Tibial artery (tissue), 4 donors: Measurements from ENCODE around the gene PERP.
A peak's percentile ranks its signal among the peaks of the same experiment; 100 is the strongest.

Experiments
- DNase-seq, 2 donors: peaks; one replicate each; pipeline ENCODE4 v3.0.0-alpha.2; 2019
- H3K27ac ChIP-seq, 2 donors: fragments of 200-600 bp; sonication (generic) in 1 of 2; 1 replicate in 1 of 2; 2 replicates in 1 of 2; pipeline ENCODE4 v1.5.1; 2018 to 2019; ENCODE audit warnings: mild to moderate bottlenecking in 1 of 2
- H3K27me3 ChIP-seq, 2 donors: fragments of 200-600 bp; sonication (generic) in 1 of 2; one replicate each; pipeline versions ENCODE4 v1.5.1 to v1.6.0; 2016 to 2019
- H3K36me3 ChIP-seq, 3 donors: fragments of 200-600 bp; sonication (generic) in 2 of 3; one replicate each; pipeline ENCODE4 v1.5.1; 2016 to 2019; ENCODE audit warnings: mild to moderate bottlenecking in 2 of 3
- H3K4me1 ChIP-seq, 4 donors: fragments of 200-600 bp; sonication (generic) in 2 of 4; 1 replicate in 3 of 4; 2 replicates in 1 of 4; pipeline ENCODE4 v1.5.1; 2016 to 2019
- H3K4me3 ChIP-seq, 2 donors: fragments of 200-600 bp; sonication (generic) in 1 of 2; 1 replicate in 1 of 2; 2 replicates in 1 of 2; pipeline ENCODE4 v1.5.1; 2018 to 2019; ENCODE audit warnings: mild to moderate bottlenecking in 2 of 2
- H3K9me3 ChIP-seq, 3 donors: fragments of 200-600 bp; sonication (generic) in 1 of 3; one replicate each; pipeline ENCODE4 v1.5.1; 2016 to 2019
- intact Hi-C: fragments of 100-400 bp; cut with DNase I; formaldehyde crosslinking; loops from one replicate; pipeline ENCODE4 v1.15.0; 2023; ENCODE audit warnings: low total_unique reads
- TF ChIP-seq, protein P1 (sequence below), 2 experiments: fragments of 200-600 bp in 1 of 2; fragments of 450-650 bp in 1 of 2; IDR thresholded peaks; one replicate each; pipeline ENCODE4 v1.5.1; 2017 to 2019; ENCODE audit warnings: antibody characterized with exemption in 2 of 2, mild to moderate bottlenecking in 1 of 2, moderate library complexity in 1 of 2

The PERP gene

DNA sequence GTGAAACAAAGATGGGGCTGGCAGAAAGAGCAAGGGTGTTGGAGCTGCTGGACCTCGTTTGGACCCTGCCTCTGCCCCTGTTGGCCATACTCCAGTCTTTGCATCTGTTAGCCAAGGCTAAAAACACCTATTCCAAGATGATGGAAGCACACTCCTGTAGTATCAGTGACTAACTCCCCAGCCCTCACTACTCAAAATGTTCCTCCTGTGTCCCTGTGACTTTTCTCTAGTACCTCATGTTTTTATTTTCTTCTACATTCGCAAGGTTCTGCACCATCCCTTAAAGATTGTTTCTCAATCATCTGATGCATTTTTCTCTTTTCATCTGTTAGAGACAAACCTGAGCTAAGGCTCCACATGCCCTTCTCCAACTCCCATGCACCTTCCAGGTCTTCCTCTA lies 8.9 kb downstream of the PERP start:
- H3K9me3 ChIP-seq = no peaks in the 10 kb centered on the region
- H3K27ac ChIP-seq = no peak overlapping the region
- no peak for DNase-seq
- H3K4me3 ChIP-seq = no peak overlapping the region
- no peaks in the 10 kb centered on the region for H3K27me3 ChIP-seq
- intact Hi-C loops = no loop called here
- no peaks in the 10 kb centered on the region for H3K4me1 ChIP-seq
- TF ChIP-seq, protein P1, sequence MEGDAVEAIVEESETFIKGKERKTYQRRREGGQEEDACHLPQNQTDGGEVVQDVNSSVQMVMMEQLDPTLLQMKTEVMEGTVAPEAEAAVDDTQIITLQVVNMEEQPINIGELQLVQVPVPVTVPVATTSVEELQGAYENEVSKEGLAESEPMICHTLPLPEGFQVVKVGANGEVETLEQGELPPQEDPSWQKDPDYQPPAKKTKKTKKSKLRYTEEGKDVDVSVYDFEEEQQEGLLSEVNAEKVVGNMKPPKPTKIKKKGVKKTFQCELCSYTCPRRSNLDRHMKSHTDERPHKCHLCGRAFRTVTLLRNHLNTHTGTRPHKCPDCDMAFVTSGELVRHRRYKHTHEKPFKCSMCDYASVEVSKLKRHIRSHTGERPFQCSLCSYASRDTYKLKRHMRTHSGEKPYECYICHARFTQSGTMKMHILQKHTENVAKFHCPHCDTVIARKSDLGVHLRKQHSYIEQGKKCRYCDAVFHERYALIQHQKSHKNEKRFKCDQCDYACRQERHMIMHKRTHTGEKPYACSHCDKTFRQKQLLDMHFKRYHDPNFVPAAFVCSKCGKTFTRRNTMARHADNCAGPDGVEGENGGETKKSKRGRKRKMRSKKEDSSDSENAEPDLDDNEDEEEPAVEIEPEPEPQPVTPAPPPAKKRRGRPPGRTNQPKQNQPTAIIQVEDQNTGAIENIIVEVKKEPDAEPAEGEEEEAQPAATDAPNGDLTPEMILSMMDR (IDR thresholded peaks at IDR 0.05) = no peak
- peaks cover 11 to 22% (median 13%) of the 10 kb centered on the region in 3 donors for H3K36me3 ChIP-seq

DNA sequence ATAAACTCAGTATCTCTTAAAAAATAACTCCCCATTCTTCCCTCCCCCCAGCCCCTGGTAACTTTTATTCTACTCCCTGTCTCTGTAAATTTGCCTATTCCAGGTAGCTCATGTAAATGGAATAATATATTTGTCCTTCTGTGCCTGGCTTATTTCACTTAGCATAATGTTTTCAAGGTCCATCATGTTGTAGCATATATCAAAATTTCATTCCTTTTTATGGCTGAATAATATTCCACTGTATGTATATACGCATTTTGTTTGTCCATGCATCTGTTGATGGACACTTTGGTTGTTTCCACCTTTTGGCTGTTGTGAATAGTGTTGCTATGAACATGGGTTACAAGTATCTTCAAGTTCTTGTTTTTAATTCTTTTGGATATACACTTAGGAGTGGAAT lies 13.0 kb downstream of the PERP start:
- no peak for DNase-seq
- no peaks in the 10 kb centered on the region for H3K27me3 ChIP-seq
- H3K27ac ChIP-seq = no peak overlapping the region
- H3K4me3 ChIP-seq = no peak overlapping the region
- intact Hi-C loops = no loop called here
- peaks cover 0 to 4% (median 0%) of the 10 kb centered on the region in 4 donors for H3K4me1 ChIP-seq
- H3K9me3 ChIP-seq = no peaks in the 10 kb centered on the region
- H3K36me3 ChIP-seq = peaks cover 11 to 25% (median 13%) of the 10 kb centered on the region in 3 donors
- TF ChIP-seq, protein P1 (IDR thresholded peaks at IDR 0.05) = no peak

DNA sequence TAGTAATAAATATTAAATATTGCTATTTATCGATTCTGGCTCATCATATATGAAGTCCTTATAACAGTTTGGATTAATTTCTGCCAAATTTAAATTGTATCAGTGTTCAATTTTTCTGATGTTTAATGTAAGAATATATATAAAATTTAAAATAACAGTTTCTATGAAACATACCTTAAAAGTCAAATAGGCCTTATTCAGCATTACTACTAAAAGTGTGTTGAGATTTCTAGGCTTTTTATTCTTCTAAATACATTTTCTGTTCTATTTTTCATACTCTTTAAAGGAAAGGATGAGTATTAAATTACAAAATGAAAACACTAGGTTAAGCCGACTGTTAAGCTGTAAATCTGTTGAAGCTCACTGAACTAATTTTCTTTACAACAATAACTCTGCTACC lies 13.6 kb downstream of the PERP start:
- H3K27me3 ChIP-seq = no peaks in the 10 kb centered on the region
- H3K36me3 ChIP-seq = peaks cover 11 to 25% (median 13%) of the 10 kb centered on the region in 3 donors
- intact Hi-C loops = no loop called here
- no peaks in the 10 kb centered on the region for H3K9me3 ChIP-seq
- no peak overlapping the region for H3K27ac ChIP-seq
- no peak overlapping the region for H3K4me3 ChIP-seq
- peaks cover 0 to 5% (median 0%) of the 10 kb centered on the region in 4 donors for H3K4me1 ChIP-seq
- TF ChIP-seq, protein P1 (IDR thresholded peaks at IDR 0.05) = no peak
- no peak for DNase-seq

DNA sequence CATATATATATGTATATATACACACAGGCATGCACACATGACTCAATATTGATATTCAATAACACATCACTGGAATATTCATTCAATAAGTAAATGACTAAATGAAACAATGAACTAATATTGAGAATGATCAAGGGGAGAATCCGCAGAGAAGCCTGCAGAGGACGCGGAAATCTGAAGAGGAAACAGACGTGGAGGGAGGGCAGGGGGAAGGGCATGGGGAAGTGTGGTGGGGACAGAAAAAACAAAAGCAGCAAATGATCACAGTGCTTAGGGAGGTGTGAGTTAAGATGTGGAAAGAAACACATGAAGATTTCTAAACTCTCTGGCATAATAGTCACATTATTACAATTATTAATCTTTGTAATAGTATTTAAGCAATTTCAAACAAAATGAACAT lies 14.5 kb downstream of the PERP start:
- Histone ChIP-seq H3K27ac (no peak overlapping the region), H3K4me1 (peaks cover 0 to 6% (median 0%) of the 10 kb centered on the region in 4 donors), H3K9me3 (no peaks in the 10 kb centered on the region), H3K4me3 (no peak overlapping the region), H3K36me3 (peaks cover 11 to 25% (median 13%) of the 10 kb centered on the region in 3 donors), H3K27me3 (no peaks in the 10 kb centered on the region)
- no peak for DNase-seq
- intact Hi-C loops = no loop called here
- TF ChIP-seq, protein P1 (IDR thresholded peaks at IDR 0.05) = no peak

DNA sequence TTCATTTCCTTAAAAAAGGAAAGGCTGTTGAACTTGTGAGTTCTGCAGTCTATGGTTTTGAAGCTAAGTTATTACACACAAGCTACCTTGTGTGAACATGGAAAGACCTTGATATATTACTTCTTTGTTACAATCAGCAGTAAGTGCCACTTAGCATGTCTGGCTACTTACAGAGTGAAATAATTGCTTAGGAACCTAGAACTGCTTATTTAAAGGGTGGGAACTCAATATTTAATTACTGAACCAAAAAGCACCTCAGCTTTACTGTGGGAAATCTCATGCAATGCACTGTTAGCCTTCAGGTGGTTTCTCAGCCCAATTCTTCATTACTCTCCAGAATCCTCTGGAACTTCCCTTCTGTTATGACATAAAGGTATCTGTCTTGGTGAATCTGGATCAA lies 17.9 kb downstream of the PERP start:
- TF ChIP-seq, protein P1 (IDR thresholded peaks at IDR 0.05) = no peak
- H3K4me1 ChIP-seq = peaks cover 0 to 14% (median 0%) of the 10 kb centered on the region in 4 donors
- intact Hi-C loops = loop anchor here (10.0 kb wide), 1 partner anchor 75 kb away; no protein-coding TSS in a partner anchor
- H3K27ac ChIP-seq = no peak overlapping the region
- no peaks in the 10 kb centered on the region for H3K9me3 ChIP-seq
- no peaks in the 10 kb centered on the region for H3K27me3 ChIP-seq
- DNase-seq = no peak
- H3K4me3 ChIP-seq = no peak overlapping the region
- H3K36me3 ChIP-seq = peaks cover 0 to 5% (median 0%) of the 10 kb centered on the region in 3 donors

DNA sequence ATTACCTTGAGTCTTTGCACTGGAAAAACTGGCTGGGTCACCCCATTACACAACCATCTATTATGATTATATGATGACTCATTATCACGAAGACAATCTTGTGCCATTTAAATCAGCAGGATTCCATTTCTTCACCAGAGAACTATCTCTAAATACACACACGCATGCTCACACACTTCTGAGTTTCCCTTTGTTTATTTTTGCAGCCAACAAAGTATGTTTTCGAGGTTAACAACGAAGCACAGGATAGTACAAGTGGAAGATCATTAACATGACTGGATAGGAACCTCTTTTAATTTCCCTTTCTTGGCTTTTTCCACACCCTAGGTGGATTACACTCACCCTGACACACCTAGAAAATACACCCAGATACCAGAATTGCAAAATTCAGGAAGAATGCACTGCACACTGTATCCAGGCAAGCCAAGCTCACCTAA lies 18.9 kb downstream of the PERP start:
- Histone ChIP-seq H3K9me3 (no peaks in the 10 kb centered on the region), H3K4me1 (peaks cover 0 to 14% (median 0%) of the 10 kb centered on the region in 4 donors), H3K27me3 (no peaks in the 10 kb centered on the region), H3K27ac (no peak overlapping the region), H3K4me3 (no peak overlapping the region), H3K36me3 (peaks cover 0 to 3% (median 0%) of the 10 kb centered on the region in 3 donors)
- intact Hi-C loops = loop anchor here (10.0 kb wide), 1 partner anchor 74 kb away; no protein-coding TSS in a partner anchor
- DNase-seq = peak in 1 of 2 donors; percentile 25
- TF ChIP-seq, protein P1 (IDR thresholded peaks at IDR 0.05) = no peak
